SJCRH30 (cell line): Measurements from ENCODE around the gene WASL. TPM values are rescaled to one million over a fixed set of nuclear protein-coding genes. Genes with fewer than 3 reads are reported as not detected.
A peak's percentile ranks its signal among the peaks of the same experiment; 100 is the strongest.
"Not testable (repeated sequence)": the region's sequence is repeated elsewhere in the genome, so short reads cannot be mapped to it uniquely, and the experiment has no call there.

Experiments
- DNase-seq, 2 experiments: peaks; one replicate each; pipeline ENCODE4 v3.0.0-alpha.2; 2015 to 2020
- H3K27ac ChIP-seq: fragments of 250-450 bp; sonication (Bioruptor Pico); 2 replicates; pipeline ENCODE4 v1.5.1; 2020; ENCODE audit warnings: mild to moderate bottlenecking, moderate library complexity
- H3K27me3 ChIP-seq: fragments of 250-450 bp; sonication (Bioruptor Pico); 2 replicates; pipeline ENCODE4 v1.5.1; 2020; ENCODE audit warnings: mild to moderate bottlenecking, moderate library complexity
- H3K36me3 ChIP-seq: fragments of 250-450 bp; sonication (Bioruptor Pico); 2 replicates; pipeline ENCODE4 v1.5.1; 2020; ENCODE audit warnings: mild to moderate bottlenecking, moderate library complexity
- H3K4me1 ChIP-seq: fragments of 250-450 bp; sonication (Bioruptor Pico); 2 replicates; pipeline ENCODE4 v1.5.1; 2020; ENCODE audit warnings: mild to moderate bottlenecking, moderate library complexity
- H3K4me3 ChIP-seq: fragments of 250-450 bp; sonication (Bioruptor Pico); 2 replicates; pipeline ENCODE4 v1.5.1; 2020; ENCODE audit warnings: mild to moderate bottlenecking, moderate library complexity
- H3K9me3 ChIP-seq: fragments of 250-450 bp; sonication (Bioruptor Pico); replicated peaks from 2 replicates; pipeline ENCODE4 v1.5.1; 2020; ENCODE audit warnings: mild to moderate bottlenecking, moderate library complexity
- total RNA-seq: library from RNA; depleted of rRNA; stranded (reverse); fragments of >200 nt; shearing (Covaris generic); gene quantifications from 2 replicates; pipeline ENCODE4 v1.2.3, GENCODE V29; 2014

Gene WASL
- total RNA-seq, 1 experiment from 2014 or later: 26.4 TPM

DNA sequence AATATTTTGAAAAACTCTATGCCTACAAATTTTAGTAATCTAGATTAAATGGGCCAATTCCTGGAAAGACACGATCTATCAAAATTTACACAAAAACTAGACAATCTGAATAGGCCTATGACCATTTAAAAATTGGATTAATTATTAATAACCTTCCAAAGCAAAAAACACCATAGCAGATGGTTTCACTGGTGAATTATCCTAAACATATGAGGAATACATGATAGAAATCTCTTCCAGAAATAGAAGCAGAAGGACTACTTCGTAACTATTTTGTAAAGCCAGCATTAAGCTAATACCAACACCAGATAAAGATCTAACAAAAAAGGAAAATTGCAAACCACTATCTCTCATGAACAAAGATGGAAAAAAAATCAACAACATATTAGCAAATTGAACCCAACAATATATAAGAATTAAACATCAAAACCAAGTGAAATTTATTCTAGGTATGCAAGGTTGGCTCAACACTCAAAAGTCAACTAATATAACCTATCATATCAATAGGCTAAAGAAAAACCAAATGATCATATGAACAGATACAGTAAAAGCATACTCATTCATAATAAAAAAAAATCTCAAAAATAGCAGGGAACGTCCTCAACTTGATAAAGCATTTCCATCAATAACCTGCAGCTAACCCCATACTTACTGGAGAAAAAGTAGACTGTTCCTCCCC lies 16.3 kb downstream of the WASL start:
- no peak overlapping the region for H3K27ac ChIP-seq
- no peak for DNase-seq
- 0 out of 2 replicates have a peak, but pooled peaks cover 3% of the 10 kb centered on the region for H3K36me3 ChIP-seq
- no peak overlapping the region for H3K4me3 ChIP-seq
- no peaks in the 10 kb centered on the region for H3K4me1 ChIP-seq
- H3K9me3 ChIP-seq: 0 out of 2 replicates have a peak, but pooled peaks cover 8% of the 10 kb centered on the region
- no peaks in the 10 kb centered on the region for H3K27me3 ChIP-seq

DNA sequence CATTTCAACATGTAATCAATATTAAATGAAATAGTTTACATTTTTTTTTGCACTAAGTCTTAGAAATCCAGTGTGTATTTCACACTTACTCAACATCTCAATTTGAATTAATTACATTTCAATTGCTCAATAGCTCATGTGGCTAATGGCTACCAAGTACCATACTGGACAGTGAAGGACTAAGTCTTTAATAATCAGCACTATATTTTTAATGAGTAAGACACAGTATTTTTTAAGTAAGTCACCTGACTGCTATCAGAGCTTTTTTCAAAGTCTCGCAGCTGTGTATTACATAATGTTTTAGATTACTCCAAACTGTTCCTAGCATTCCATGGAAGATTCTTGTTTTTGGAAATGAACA lies 19.6 kb downstream of the WASL start:
- H3K27ac ChIP-seq: no peak overlapping the region
- H3K27me3 ChIP-seq: no peaks in the 10 kb centered on the region
- H3K4me3 ChIP-seq: no peak overlapping the region
- H3K4me1 ChIP-seq: peaks cover 21% of the 10 kb centered on the region
- DNase-seq: no peak
- H3K9me3 ChIP-seq: 0 out of 2 replicates have a peak, but pooled peaks cover 4% of the 10 kb centered on the region
- H3K36me3 ChIP-seq: no peaks in the 10 kb centered on the region

DNA sequence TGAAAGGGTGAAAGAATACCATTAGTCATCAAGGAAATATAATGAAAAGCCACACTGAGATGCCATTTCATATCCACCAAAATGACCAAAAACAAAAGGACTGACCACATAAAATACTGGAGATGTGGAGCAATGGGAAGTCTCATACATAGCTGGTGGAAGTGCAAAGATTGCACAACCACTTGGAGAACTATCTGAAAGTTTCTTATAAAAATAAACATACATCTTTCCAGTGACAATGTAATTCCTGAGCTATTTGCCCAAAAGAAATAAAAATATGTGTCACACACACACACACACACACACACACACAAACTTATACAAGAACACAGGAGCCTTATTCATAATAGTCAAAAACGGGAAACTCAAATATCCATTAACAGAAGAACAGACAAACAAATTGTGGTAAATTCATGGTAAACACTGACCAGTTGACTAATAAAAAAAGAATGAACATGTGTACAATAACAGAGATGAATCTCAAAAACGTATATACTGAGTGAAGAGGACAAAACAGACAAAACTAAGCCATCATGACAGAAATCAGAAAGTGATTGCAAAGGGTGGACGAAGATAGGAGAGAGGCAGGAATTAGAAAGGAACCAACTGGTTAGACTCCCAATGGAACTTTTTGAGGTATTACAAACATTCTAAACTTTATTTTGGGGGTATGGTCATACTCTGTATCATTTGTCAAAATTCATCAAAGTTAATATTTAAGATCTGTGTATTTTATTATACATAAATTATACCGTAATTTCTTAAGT lies 21.5 kb downstream of the WASL start:
- Histone ChIP-seq H3K36me3 (no peaks in the 10 kb centered on the region), H3K9me3 (no peaks in the 10 kb centered on the region), H3K27ac (no peak overlapping the region), H3K27me3 (no peaks in the 10 kb centered on the region), H3K4me1 (peaks cover 21% of the 10 kb centered on the region), H3K4me3 (no peak overlapping the region)
- no peak for DNase-seq

DNA sequence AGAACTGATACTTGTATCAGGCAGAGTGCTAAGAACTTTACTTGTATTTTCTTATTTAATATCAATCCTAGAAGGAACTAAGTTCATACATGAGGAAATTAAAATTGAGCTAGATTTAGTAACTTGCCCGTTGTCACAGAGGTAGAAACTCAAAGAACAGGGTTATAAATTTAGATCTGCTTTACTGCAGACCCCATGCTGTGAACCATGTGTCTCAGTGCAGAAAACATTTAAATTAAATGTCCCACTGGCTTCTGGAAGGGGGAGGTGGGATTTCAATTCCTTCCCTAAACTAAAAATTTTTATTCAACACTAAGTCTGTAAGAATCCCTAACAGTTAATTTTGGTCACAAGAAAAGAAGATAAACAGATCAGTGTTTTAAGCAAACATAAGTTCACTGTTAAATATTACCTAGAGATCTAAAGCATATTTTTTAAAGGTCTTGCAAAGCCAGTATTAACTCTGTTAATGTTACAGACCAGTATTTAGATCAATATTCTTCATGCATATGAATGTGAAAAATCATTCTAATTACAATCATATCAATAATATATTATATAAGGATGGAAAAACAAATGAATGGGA lies 23.1 kb downstream of the WASL start:
- no peak for DNase-seq
- Histone ChIP-seq H3K4me3 (no peak overlapping the region), H3K27ac (no peak overlapping the region), H3K4me1 (peaks cover 21% of the 10 kb centered on the region), H3K27me3 (no peaks in the 10 kb centered on the region), H3K36me3 (no peaks in the 10 kb centered on the region), H3K9me3 (no peaks in the 10 kb centered on the region)

DNA sequence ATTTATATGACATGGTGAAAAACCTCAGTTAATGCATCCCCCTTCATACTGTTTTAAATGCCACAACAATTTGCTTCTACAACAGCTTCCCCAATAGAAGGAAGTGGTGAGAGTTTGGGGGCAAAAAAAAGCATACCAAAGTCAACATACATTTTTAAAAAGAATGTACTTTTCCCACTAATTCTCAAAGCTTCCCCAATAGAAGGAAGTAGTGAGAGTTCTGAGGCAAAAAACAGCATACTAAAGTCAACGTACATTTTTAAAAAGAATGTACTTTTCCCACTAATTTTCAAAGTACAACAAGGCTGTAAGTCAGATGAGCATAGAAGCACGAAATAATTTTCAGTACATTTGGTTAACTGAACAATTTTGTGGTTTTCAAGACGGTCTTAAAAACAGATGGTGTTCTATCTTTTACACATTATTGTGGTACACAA lies 24.0 kb downstream of the WASL start:
- Histone ChIP-seq H3K27ac (no peak overlapping the region), H3K27me3 (no peaks in the 10 kb centered on the region), H3K36me3 (no peaks in the 10 kb centered on the region), H3K4me3 (no peak overlapping the region), H3K4me1 (peaks cover 21% of the 10 kb centered on the region), H3K9me3 (no peaks in the 10 kb centered on the region)
- DNase-seq: no peak

DNA sequence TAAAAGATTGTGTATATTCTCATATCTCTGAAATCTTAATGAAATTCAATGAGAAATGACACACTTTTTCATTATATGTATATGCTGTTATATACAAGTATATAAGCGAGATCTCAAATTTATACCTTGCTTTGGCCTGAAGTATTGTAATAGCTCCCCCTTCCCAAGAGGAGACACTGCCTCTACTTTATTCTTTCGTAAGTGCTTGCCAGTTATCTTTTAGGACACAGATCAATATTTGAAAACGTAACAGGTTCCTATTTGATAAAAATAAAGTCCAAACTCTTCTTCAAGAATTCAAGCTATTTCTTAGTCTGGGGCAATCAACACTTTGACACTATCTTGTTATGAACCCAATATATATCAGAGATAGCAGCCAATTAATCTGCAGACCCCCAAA lies 24.9 kb downstream of the WASL start:
- H3K9me3 ChIP-seq: no peaks in the 10 kb centered on the region
- DNase-seq: no peak
- H3K4me1 ChIP-seq: peaks cover 21% of the 10 kb centered on the region
- H3K27ac ChIP-seq: no peak overlapping the region
- no peaks in the 10 kb centered on the region for H3K27me3 ChIP-seq
- H3K4me3 ChIP-seq: no peak overlapping the region
- H3K36me3 ChIP-seq: no peaks in the 10 kb centered on the region

DNA sequence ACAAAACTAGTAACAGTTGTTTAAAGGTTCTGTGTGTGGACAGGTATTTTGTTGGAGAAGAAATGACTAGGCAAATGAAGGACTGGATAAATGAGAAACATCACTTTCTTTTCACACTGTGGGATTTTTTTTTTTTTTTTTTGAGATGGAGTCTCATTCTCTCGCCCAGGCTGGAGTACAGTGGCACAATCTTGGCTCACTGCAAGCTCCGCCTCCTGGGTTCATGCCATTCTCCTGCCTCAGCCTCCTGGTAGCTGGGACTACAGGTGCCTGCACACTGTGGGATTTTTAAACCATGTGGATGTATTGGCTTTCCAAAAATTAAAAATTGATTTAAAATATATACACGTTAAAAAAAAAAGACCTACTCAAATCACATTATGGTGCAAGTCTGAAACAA lies 28.3 kb downstream of the WASL start:
- H3K27ac ChIP-seq, H3K36me3 ChIP-seq, H3K9me3 ChIP-seq, H3K4me3 ChIP-seq, DNase-seq, H3K4me1 ChIP-seq, H3K27me3 ChIP-seq: not testable (repeated sequence)

DNA sequence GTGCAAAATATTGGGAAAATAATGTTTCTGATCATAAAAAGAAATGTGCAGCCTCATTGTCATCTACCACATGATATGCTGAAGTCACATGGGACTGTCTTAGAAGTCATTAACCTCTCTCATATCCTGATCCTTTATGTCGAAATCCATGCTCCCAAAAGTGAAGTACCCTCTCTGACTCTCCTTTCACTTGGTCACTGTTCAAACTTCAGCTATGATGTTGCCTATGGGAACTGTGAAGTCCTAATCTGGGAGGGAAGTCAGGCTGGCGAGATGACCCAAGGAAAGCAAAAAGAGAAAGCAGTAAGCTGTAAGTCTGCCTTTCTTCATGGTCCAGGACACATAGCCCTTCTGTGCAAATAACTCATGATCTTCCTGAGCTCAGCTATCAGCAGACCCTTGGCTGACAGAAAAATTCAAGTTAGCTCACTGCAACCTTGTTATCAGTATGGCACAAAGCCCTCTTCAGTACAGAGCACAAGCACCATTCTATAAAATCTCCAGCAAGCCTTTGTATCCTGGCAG lies 29.5 kb downstream of the WASL start:
- Histone ChIP-seq H3K9me3 (no peaks in the 10 kb centered on the region), H3K27me3 (no peaks in the 10 kb centered on the region), H3K4me3 (no peak overlapping the region), H3K36me3 (no peaks in the 10 kb centered on the region), H3K4me1 (peaks cover 14% of the 10 kb centered on the region), H3K27ac (no peak overlapping the region)
- DNase-seq: no peak

DNA sequence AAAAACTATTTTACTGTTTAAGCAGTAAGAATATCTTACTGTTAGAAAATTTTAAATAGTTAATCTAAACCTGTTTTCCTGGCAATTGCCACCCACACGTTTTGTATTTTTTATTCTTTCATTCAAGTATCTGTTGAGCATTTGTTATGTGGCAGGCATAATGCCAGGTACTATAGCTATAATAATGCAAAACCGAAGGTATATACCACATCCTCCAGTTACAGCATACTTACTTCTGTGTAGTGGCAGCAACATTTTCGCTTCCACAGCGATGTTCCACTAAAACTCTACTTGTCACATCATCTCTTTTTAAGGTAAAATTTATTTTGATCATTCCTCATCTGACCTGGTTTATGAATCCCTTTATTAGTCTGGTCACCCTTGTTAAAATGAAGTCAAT lies 30.0 kb downstream of the WASL start:
- Histone ChIP-seq H3K27me3 (no peaks in the 10 kb centered on the region), H3K27ac (no peak overlapping the region), H3K36me3 (no peaks in the 10 kb centered on the region), H3K4me3 (no peak overlapping the region), H3K9me3 (no peaks in the 10 kb centered on the region), H3K4me1 (peaks cover 19% of the 10 kb centered on the region)
- DNase-seq: no peak

DNA sequence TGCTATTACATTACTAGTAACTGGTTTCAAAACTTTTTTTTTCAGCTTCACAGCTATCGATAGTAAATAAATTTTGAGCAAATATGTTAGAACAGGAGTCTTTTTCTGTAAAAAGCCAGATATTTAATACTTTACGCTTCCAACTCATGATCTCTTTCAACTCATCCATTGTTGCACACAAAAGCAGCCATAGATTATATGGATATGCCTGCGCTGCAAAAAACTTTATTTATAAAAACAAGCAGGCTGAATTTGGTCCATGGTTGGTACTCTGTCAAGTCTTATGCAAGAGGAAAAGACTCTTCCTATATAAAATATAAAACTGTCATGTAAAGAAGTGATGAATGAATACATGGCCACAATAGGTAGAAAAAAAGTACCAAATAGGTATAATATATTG lies 31.1 kb downstream of the WASL start:
- Histone ChIP-seq H3K36me3 (no peaks in the 10 kb centered on the region), H3K4me1 (peaks cover 27% of the 10 kb centered on the region), H3K4me3 (no peak overlapping the region), H3K9me3 (no peaks in the 10 kb centered on the region), H3K27ac (no peak overlapping the region), H3K27me3 (no peaks in the 10 kb centered on the region)
- no peak for DNase-seq

DNA sequence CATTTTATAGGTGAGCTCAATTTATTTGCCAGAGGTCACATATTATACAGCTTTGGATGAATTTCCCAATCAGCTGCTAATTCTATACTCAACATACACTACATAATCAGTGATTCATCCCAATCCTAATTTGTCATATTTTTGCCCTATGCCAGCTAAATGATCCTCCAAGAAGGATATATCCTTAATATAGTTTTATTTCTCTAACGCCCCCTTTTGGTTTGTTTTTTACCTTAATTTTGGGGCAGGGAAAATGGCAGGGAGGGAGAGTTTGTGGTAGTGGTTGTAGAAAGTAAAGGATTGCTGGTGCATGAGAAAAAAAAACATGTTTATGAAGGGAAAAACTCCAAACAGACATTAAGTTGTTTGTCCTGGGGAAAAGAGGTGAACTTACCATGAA lies 31.9 kb downstream of the WASL start:
- H3K27ac ChIP-seq: no peak overlapping the region
- no peak overlapping the region for H3K4me3 ChIP-seq
- H3K36me3 ChIP-seq: no peaks in the 10 kb centered on the region
- no peaks in the 10 kb centered on the region for H3K27me3 ChIP-seq
- no peak for DNase-seq
- peaks cover 32% of the 10 kb centered on the region for H3K4me1 ChIP-seq
- H3K9me3 ChIP-seq: no peaks in the 10 kb centered on the region

DNA sequence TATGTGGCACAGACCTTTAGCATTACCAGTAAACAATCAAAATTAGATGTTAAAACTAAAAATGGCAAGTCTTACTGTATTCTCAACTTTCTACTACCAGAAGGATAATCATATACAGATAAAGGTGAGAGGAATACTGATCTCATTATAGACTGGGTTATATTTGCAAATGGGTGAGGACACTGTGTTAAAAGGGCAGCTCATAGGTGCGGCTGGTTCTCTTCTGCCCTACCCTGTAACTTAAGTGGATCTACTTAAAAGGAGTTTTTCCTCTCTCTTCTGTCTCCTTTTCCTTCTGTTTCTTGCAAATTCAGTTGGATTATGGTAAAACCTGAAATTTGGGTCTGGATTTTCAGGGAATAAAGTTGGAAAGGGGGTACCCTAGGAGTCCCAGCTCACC lies 33.0 kb downstream of the WASL start:
- no peak for DNase-seq
- Histone ChIP-seq H3K4me1 (peaks cover 36% of the 10 kb centered on the region), H3K36me3 (no peaks in the 10 kb centered on the region), H3K27me3 (no peaks in the 10 kb centered on the region), H3K27ac (no peak overlapping the region), H3K4me3 (no peak overlapping the region), H3K9me3 (no peaks in the 10 kb centered on the region)

DNA sequence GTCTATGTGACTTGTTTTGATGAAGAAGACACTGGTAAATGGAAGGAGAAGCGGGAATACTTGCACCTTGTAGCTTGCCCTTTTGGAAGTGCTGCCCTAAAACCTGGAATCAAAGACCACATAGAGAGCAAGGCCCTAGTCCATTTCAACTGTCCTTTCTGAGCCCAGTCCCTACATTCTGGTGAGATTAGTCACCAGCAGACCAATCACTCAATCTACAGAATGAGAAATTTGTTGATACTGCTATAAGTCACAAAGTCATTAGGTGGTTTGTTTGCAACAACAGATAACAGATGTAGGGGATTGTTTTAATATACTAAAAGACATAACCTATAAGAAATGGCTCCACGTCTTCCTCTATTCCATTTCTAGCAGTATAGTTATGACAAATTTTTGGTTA lies 33.6 kb downstream of the WASL start:
- H3K27ac ChIP-seq: no peak overlapping the region; the same call in 1 of the 2 replicates
- no peaks in the 10 kb centered on the region for H3K27me3 ChIP-seq
- peaks cover 36% of the 10 kb centered on the region for H3K4me1 ChIP-seq
- no peak for DNase-seq
- H3K4me3 ChIP-seq: no peak overlapping the region
- H3K36me3 ChIP-seq: no peaks in the 10 kb centered on the region
- no peaks in the 10 kb centered on the region for H3K9me3 ChIP-seq

DNA sequence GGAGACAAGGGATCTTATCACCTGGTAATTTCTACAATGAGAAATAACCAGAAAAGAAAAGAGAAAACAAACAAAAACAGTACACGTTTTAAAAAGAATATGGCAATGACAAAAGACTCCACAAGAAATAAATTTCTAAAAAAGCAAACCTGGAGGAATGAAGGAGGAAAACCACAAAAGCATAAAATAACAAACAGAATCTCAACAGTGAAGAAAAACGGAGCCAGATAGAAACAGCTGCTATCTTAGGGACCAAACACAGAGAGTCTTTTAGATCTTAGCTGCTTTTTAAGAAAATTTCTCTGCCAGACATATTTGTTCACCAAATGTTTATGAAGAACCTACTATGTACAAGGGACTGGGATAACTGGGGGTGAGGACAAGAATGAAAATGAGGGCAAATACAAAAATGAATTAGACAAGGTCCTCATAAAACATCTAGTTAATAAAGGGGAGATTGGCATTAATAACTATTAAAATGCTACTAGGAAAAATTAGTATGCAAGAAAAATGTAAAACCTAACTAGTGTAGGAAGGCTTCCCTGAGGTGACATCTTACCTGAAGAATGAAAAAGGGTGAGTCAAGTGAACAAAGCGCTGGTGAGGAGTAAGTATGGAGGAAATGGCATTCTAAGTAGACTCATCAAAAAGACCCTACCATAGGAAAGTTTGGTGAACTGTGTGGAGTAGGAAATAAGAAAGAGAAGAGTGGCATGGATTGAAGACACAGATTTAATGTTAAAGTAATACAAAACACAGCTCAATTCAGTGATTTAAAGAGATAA lies 34.3 kb downstream of the WASL start:
- Histone ChIP-seq H3K9me3 (no peaks in the 10 kb centered on the region), H3K36me3 (no peaks in the 10 kb centered on the region), H3K27me3 (no peaks in the 10 kb centered on the region), H3K4me1 (peaks cover 40% of the 10 kb centered on the region), H3K4me3 (no peak overlapping the region), H3K27ac (peak overlapping the region; percentile 35; the same call in 1 of the 2 replicates)
- peak in 1 of 2 experiments; percentile 47 for DNase-seq
